K562 (cell line): Measurements from ENCODE around the gene KPTN. TPM values are rescaled to one million over a fixed set of nuclear protein-coding genes. Genes with fewer than 3 reads are reported as not detected.

ENCODE experiments used
- polyA plus RNA-seq, 8 experiments: library from polyadenylated mRNA; depleted of rRNA in 4 of 8; stranded (reverse) in 5 of 8; unstranded in 3 of 8; fragments of >200 nt; fragmentation: Nextera tagmentation in 2 of 8; fragmentation: Illumina TruSeq in 1 of 8; extraction: Ambion mirVana in 2 of 8; extraction: Trizol in 1 of 8; gene quantifications; 2 replicates each; pipeline versions ENCODE4 v1.2.1 to v1.2.3, GENCODE V29; 2011 to 2014; ENCODE audit warnings: inconsistent platforms in 1 of 8, missing spikeins in 1 of 8
- total RNA-seq, 7 experiments: library from RNA; depleted of rRNA in 6 of 7; stranded (reverse); fragments of >200 nt in 6 of 7; fragmentation: Illumina TruSeq in 2 of 7; extraction: Trizol in 2 of 7; gene quantifications; 2 replicates each; pipeline versions ENCODE4 v1.2.1 to v1.2.3, GENCODE V29; 2011 to 2021; ENCODE audit warnings: low replicate concordance in 1 of 7

The KPTN gene
- total and polyA plus RNA-seq, 9 of the 15 experiments (the other 6 are each of a cell fraction or from before 2014, with no cell fraction given) = 0.56 to 18.2 (median 8.5) TPM

Other genes with a start within 250 kb of the KPTN start
Only the 7 nearest of the 11 such genes appear.
- gene C5AR2, start 152.0 kb downstream of the KPTN start, total RNA-seq (2014; rRNA removed) = 0.78 and 1.1 TPM in 2 replicates
- 0.07 and 0.13 TPM in 2 replicates for gene C5AR2, start 152.0 kb downstream of the KPTN start, total RNA-seq (2014; rRNA removed; fragmentation: Illumina TruSeq; extraction: Trizol)
- gene C5AR2, start 152.0 kb downstream of the KPTN start, total RNA-seq (2015; rRNA removed; fragmentation: Illumina TruSeq; extraction: Trizol) = 0.04 and 0.15 TPM in 2 replicates
- 0.51 and 0.63 TPM in 2 replicates for gene C5AR2, start 152.0 kb downstream of the KPTN start, total RNA-seq (2021)
- gene C5AR2, start 152.0 kb downstream of the KPTN start, polyA plus RNA-seq (2011; rRNA removed) = 0.15 and 0.21 TPM in 2 replicates
- 0.10 and 0.28 TPM in 2 replicates for gene C5AR2, start 152.0 kb downstream of the KPTN start, polyA plus RNA-seq (2014; fragmentation: Illumina TruSeq; extraction: Trizol)
- gene C5AR2, start 152.0 kb downstream of the KPTN start, polyA plus RNA-seq (2014; fragmentation: Nextera tagmentation; extraction: Ambion mirVana) = under 1 TPM; 0.01 to 0.13 TPM
- 0.24 and 0.43 TPM in 2 replicates for gene C5AR2, start 152.0 kb downstream of the KPTN start, polyA plus RNA-seq (2014; rRNA removed)
- gene DHX34, start 134.9 kb downstream of the KPTN start, total RNA-seq (2014; rRNA removed) = 32.9 and 39.8 TPM in 2 replicates
- gene DHX34, start 134.9 kb downstream of the KPTN start, total RNA-seq (2014; rRNA removed; fragmentation: Illumina TruSeq; extraction: Trizol) = 8.7 and 10.8 TPM in 2 replicates
- gene DHX34, start 134.9 kb downstream of the KPTN start, total RNA-seq (2015; rRNA removed; fragmentation: Illumina TruSeq; extraction: Trizol) = 15.0 and 15.9 TPM in 2 replicates
- 42.0 and 42.6 TPM in 2 replicates for gene DHX34, start 134.9 kb downstream of the KPTN start, total RNA-seq (2021)
- 9.6 and 13.9 TPM in 2 replicates for gene DHX34, start 134.9 kb downstream of the KPTN start, polyA plus RNA-seq (2011; rRNA removed)
- 16.1 and 24.9 TPM in 2 replicates for gene DHX34, start 134.9 kb downstream of the KPTN start, polyA plus RNA-seq (2014; fragmentation: Illumina TruSeq; extraction: Trizol)
- gene DHX34, start 134.9 kb downstream of the KPTN start, polyA plus RNA-seq (2014; fragmentation: Nextera tagmentation; extraction: Ambion mirVana) = under 1 TPM; 0.36 to 0.41 TPM
- gene DHX34, start 134.9 kb downstream of the KPTN start, polyA plus RNA-seq (2014; rRNA removed) = 29.1 and 30.1 TPM in 2 replicates
- 0.18 and 0.33 TPM in 2 replicates for gene MEIS3, start 64.7 kb downstream of the KPTN start, total RNA-seq (2014; rRNA removed)
- gene MEIS3, start 64.7 kb downstream of the KPTN start, total RNA-seq (2014; rRNA removed; fragmentation: Illumina TruSeq; extraction: Trizol) = 0.32 and 0.36 TPM in 2 replicates
- 0.11 and 0.19 TPM in 2 replicates for gene MEIS3, start 64.7 kb downstream of the KPTN start, total RNA-seq (2015; rRNA removed; fragmentation: Illumina TruSeq; extraction: Trizol)
- gene MEIS3, start 64.7 kb downstream of the KPTN start, total RNA-seq (2021) = 0.67 and 0.71 TPM in 2 replicates
- gene MEIS3, start 64.7 kb downstream of the KPTN start, polyA plus RNA-seq (2011; rRNA removed) = 0.21 and 0.80 TPM in 2 replicates
- 0.28 and 0.46 TPM in 2 replicates for gene MEIS3, start 64.7 kb downstream of the KPTN start, polyA plus RNA-seq (2014; fragmentation: Illumina TruSeq; extraction: Trizol)
- under 1 TPM in 1 of 2 experiments, not detected in 1; 0.06 TPM for gene MEIS3, start 64.7 kb downstream of the KPTN start, polyA plus RNA-seq (2014; fragmentation: Nextera tagmentation; extraction: Ambion mirVana)
- 0.74 and 0.80 TPM in 2 replicates for gene MEIS3, start 64.7 kb downstream of the KPTN start, polyA plus RNA-seq (2014; rRNA removed)
- 0.64 and 0.86 TPM in 2 replicates for gene SLC8A2, start 12.3 kb downstream of the KPTN start, total RNA-seq (2014; rRNA removed)
- gene SLC8A2, start 12.3 kb downstream of the KPTN start, total RNA-seq (2014; rRNA removed; fragmentation: Illumina TruSeq; extraction: Trizol) = 0.10 and 0.15 TPM in 2 replicates
- 0.30 TPM in 1 of 2 replicates, not detected in the other for gene SLC8A2, start 12.3 kb downstream of the KPTN start, total RNA-seq (2015; rRNA removed; fragmentation: Illumina TruSeq; extraction: Trizol)
- 0.60 and 0.66 TPM in 2 replicates for gene SLC8A2, start 12.3 kb downstream of the KPTN start, total RNA-seq (2021)
- gene SLC8A2, start 12.3 kb downstream of the KPTN start, polyA plus RNA-seq (2011; rRNA removed) = 0.09 and 0.17 TPM in 2 replicates
- gene SLC8A2, start 12.3 kb downstream of the KPTN start, polyA plus RNA-seq (2014; fragmentation: Illumina TruSeq; extraction: Trizol) = 0.07 and 0.43 TPM in 2 replicates
- gene SLC8A2, start 12.3 kb downstream of the KPTN start, polyA plus RNA-seq (2014; fragmentation: Nextera tagmentation; extraction: Ambion mirVana) = not detected
- 0.18 and 0.32 TPM in 2 replicates for gene SLC8A2, start 12.3 kb downstream of the KPTN start, polyA plus RNA-seq (2014; rRNA removed)
- gene NAPA, start 30.8 kb upstream of the KPTN start, total RNA-seq (2014; rRNA removed) = 98.6 and 103 TPM in 2 replicates
- gene NAPA, start 30.8 kb upstream of the KPTN start, total RNA-seq (2014; rRNA removed; fragmentation: Illumina TruSeq; extraction: Trizol) = 23.3 and 25.7 TPM in 2 replicates
- gene NAPA, start 30.8 kb upstream of the KPTN start, total RNA-seq (2015; rRNA removed; fragmentation: Illumina TruSeq; extraction: Trizol) = 49.3 and 49.4 TPM in 2 replicates
- 88.5 and 92.6 TPM in 2 replicates for gene NAPA, start 30.8 kb upstream of the KPTN start, total RNA-seq (2021)
- gene NAPA, start 30.8 kb upstream of the KPTN start, polyA plus RNA-seq (2011; rRNA removed) = 77.5 and 115 TPM in 2 replicates
- gene NAPA, start 30.8 kb upstream of the KPTN start, polyA plus RNA-seq (2014; fragmentation: Illumina TruSeq; extraction: Trizol) = 82.2 and 88.2 TPM in 2 replicates
- gene NAPA, start 30.8 kb upstream of the KPTN start, polyA plus RNA-seq (2014; fragmentation: Nextera tagmentation; extraction: Ambion mirVana) = 10 to 100 TPM in 1 of 2 experiments, 1 to 10 TPM in 1; 5.4 to 22.4 TPM
- 79.3 and 91.8 TPM in 2 replicates for gene NAPA, start 30.8 kb upstream of the KPTN start, polyA plus RNA-seq (2014; rRNA removed)
- gene ZNF541, start 88.9 kb upstream of the KPTN start, total RNA-seq (2014; rRNA removed) = 0.09 and 0.12 TPM in 2 replicates
- 0.03 and 0.04 TPM in 2 replicates for gene ZNF541, start 88.9 kb upstream of the KPTN start, total RNA-seq (2014; rRNA removed; fragmentation: Illumina TruSeq; extraction: Trizol)
- 0.08 and 0.11 TPM in 2 replicates for gene ZNF541, start 88.9 kb upstream of the KPTN start, total RNA-seq (2015; rRNA removed; fragmentation: Illumina TruSeq; extraction: Trizol)
- gene ZNF541, start 88.9 kb upstream of the KPTN start, total RNA-seq (2021) = 0.04 and 0.16 TPM in 2 replicates
- 0.06 and 0.15 TPM in 2 replicates for gene ZNF541, start 88.9 kb upstream of the KPTN start, polyA plus RNA-seq (2011; rRNA removed)
- gene ZNF541, start 88.9 kb upstream of the KPTN start, polyA plus RNA-seq (2014; fragmentation: Illumina TruSeq; extraction: Trizol) = 0.07 TPM in 1 of 2 replicates, not detected in the other
- under 1 TPM in 1 of 2 experiments, not detected in 1; 0.04 TPM for gene ZNF541, start 88.9 kb upstream of the KPTN start, polyA plus RNA-seq (2014; fragmentation: Nextera tagmentation; extraction: Ambion mirVana)
- gene ZNF541, start 88.9 kb upstream of the KPTN start, polyA plus RNA-seq (2014; rRNA removed) = 0.03 and 0.04 TPM in 2 replicates
- 1.0 and 1.2 TPM in 2 replicates for gene BICRA, start 124.9 kb upstream of the KPTN start, total RNA-seq (2014; rRNA removed)
- 0.87 and 1.6 TPM in 2 replicates for gene BICRA, start 124.9 kb upstream of the KPTN start, total RNA-seq (2014; rRNA removed; fragmentation: Illumina TruSeq; extraction: Trizol)
- 1.4 and 1.5 TPM in 2 replicates for gene BICRA, start 124.9 kb upstream of the KPTN start, total RNA-seq (2015; rRNA removed; fragmentation: Illumina TruSeq; extraction: Trizol)
- 8.8 and 9.0 TPM in 2 replicates for gene BICRA, start 124.9 kb upstream of the KPTN start, total RNA-seq (2021)
- 0.26 and 0.51 TPM in 2 replicates for gene BICRA, start 124.9 kb upstream of the KPTN start, polyA plus RNA-seq (2011; rRNA removed)
- 7.4 and 7.6 TPM in 2 replicates for gene BICRA, start 124.9 kb upstream of the KPTN start, polyA plus RNA-seq (2014; fragmentation: Illumina TruSeq; extraction: Trizol)
- gene BICRA, start 124.9 kb upstream of the KPTN start, polyA plus RNA-seq (2014; fragmentation: Nextera tagmentation; extraction: Ambion mirVana) = under 1 TPM; 0.01 to 0.07 TPM
- 1.7 and 2.7 TPM in 2 replicates for gene BICRA, start 124.9 kb upstream of the KPTN start, polyA plus RNA-seq (2014; rRNA removed)